Thymus (tissue), 11 donors: Measurements from ENCODE around the gene RRM1. TPM values are rescaled to one million over a fixed set of nuclear protein-coding genes. Genes with fewer than 3 reads are reported as not detected.
"Not testable (repeated sequence)": the region's sequence is repeated elsewhere in the genome, so short reads cannot be mapped to it uniquely, and the experiment has no call there.

Experiments
- DNase-seq, 9 donors: peaks; one replicate each; pipeline ENCODE4 v3.0.0-alpha.2; 2013; ENCODE audit warnings: low spot score in 9 of 9, low read depth in 6 of 9, missing footprints in 1 of 9
- H3K27ac ChIP-seq, 2 donors: one replicate each; pipeline ENCODE4 v1.5.1; 2013; ENCODE audit warnings: control low read depth in 1 of 2, low read depth in 1 of 2, low read length in 1 of 2, mild to moderate bottlenecking in 1 of 2, moderate library complexity in 1 of 2
- H3K27me3 ChIP-seq, 2 donors: one replicate each; pipeline ENCODE4 v1.5.1; 2013; ENCODE audit warnings: low read length in 1 of 2; ENCODE audit not compliant: control insufficient read depth in 2 of 2, insufficient read depth in 1 of 2
- H3K36me3 ChIP-seq, 2 donors: one replicate each; pipeline ENCODE4 v1.5.1; 2013; ENCODE audit warnings: low read length in 1 of 2, mild to moderate bottlenecking in 1 of 2, moderate library complexity in 1 of 2; ENCODE audit not compliant: control insufficient read depth in 2 of 2, insufficient read depth in 2 of 2
- H3K4me1 ChIP-seq, 2 donors: one replicate each; pipeline ENCODE4 v1.5.1; 2013; ENCODE audit warnings: low read length in 2 of 2; ENCODE audit not compliant: control insufficient read depth in 2 of 2, insufficient read depth in 2 of 2
- H3K4me3 ChIP-seq, 2 donors: one replicate each; pipeline ENCODE4 v1.5.1; 2013; ENCODE audit warnings: low read length in 2 of 2, control low read depth in 1 of 2, mild to moderate bottlenecking in 1 of 2
- H3K9me3 ChIP-seq, 2 donors: one replicate each; pipeline ENCODE4 v1.5.1; 2013; ENCODE audit warnings: low read length in 1 of 2, mild to moderate bottlenecking in 1 of 2; ENCODE audit not compliant: control insufficient read depth in 2 of 2, insufficient read depth in 1 of 2
- WGBS: extraction: QIAGEN DNeasy Blood & Tissue Kit; methylation state at CpG from one replicate; pipeline ENCODE4 v1.1.7; 2013; 5-methylcytosine and 5-hydroxymethylcytosine counted together
- polyA plus RNA-seq: library from polyadenylated mRNA; stranded (reverse); fragments of 200-250 nt; gene quantifications from one replicate; pipeline ENCODE4 v1.2.3, GENCODE V29; 2013
- total RNA-seq: library from RNA; stranded (reverse); fragments of 120-200 nt; gene quantifications from one replicate; pipeline ENCODE4 v1.2.4, GENCODE V29; 2013
- donor health status: healthy.

The RRM1 gene
- total and polyA plus RNA-seq, 2 donors = 16.5 to 109 TPM

- 61% methylated on average over 7 of the region's 7 CpGs for WGBS
Observed at GRCh38 chr11:4146070-4146771, 51.6 kb downstream of the RRM1 start.

GRCh38 chr11:4146772-4147098, 52.1 kb downstream of the RRM1 start:
- Histone ChIP-seq H3K4me3 (no peak overlapping the region), H3K4me1 (no peaks in the 10 kb centered on the region), H3K9me3 (no peaks in the 10 kb centered on the region), H3K27ac (no peak overlapping the region), H3K27me3 (no peaks in the 10 kb centered on the region), H3K36me3 (peaks cover 11% of the 10 kb centered on the region in 2 donors)
- WGBS = 97% methylated on average over 7 of the region's 7 CpGs
- no peak for DNase-seq

More at GRCh38 chr11:4146070-4146771, 51.6 kb downstream of the RRM1 start:
- Histone ChIP-seq H3K27ac (no peak overlapping the region), H3K36me3 (peaks cover 11 to 16% of the 10 kb centered on the region in 2 donors), H3K4me3 (no peak overlapping the region), H3K27me3 (no peaks in the 10 kb centered on the region), H3K9me3 (no peaks in the 10 kb centered on the region), H3K4me1 (no peaks in the 10 kb centered on the region)
- DNase-seq = no peak

GRCh38 chr11:4154503-4154902, 59.9 kb downstream of the RRM1 start:
- H3K4me1 ChIP-seq = no peaks in the 10 kb centered on the region
- H3K4me3 ChIP-seq = no peak overlapping the region
- H3K27me3 ChIP-seq = no peaks in the 10 kb centered on the region
- DNase-seq = no peak
- no peak overlapping the region for H3K27ac ChIP-seq
- no peaks in the 10 kb centered on the region for H3K9me3 ChIP-seq
- no peaks in the 10 kb centered on the region for H3K36me3 ChIP-seq

- Histone ChIP-seq H3K36me3 (no peaks in the 10 kb centered on the region), H3K4me3 (no peak overlapping the region), H3K27me3 (no peaks in the 10 kb centered on the region), H3K9me3 (no peaks in the 10 kb centered on the region), H3K27ac (no peak overlapping the region), H3K4me1 (no peaks in the 10 kb centered on the region)
- no peak for DNase-seq
Observed at GRCh38 chr11:4156571-4156970, 62.0 kb downstream of the RRM1 start.

- not testable (repeated sequence) for H3K27ac ChIP-seq, DNase-seq, H3K4me3 ChIP-seq, H3K36me3 ChIP-seq, H3K4me1 ChIP-seq, H3K9me3 ChIP-seq, H3K27me3 ChIP-seq
- 81% methylated on average over 1 of the region's 1 CpG for WGBS
Observed at GRCh38 chr11:4158818-4159217, 64.2 kb downstream of the RRM1 start.

GRCh38 chr11:4161305-4161704, 66.7 kb downstream of the RRM1 start:
- no peaks in the 10 kb centered on the region for H3K36me3 ChIP-seq
- WGBS = 86% methylated on average over 1 of the region's 1 CpG
- no peaks in the 10 kb centered on the region for H3K27me3 ChIP-seq
- H3K4me1 ChIP-seq = no peaks in the 10 kb centered on the region
- no peak overlapping the region for H3K4me3 ChIP-seq
- no peaks in the 10 kb centered on the region for H3K9me3 ChIP-seq
- DNase-seq = no peak
- H3K27ac ChIP-seq = no peak overlapping the region

GRCh38 chr11:4164884-4165590, 70.4 kb downstream of the RRM1 start:
- Histone ChIP-seq H3K27ac (no peak overlapping the region), H3K4me1 (no peaks in the 10 kb centered on the region), H3K9me3 (no peaks in the 10 kb centered on the region), H3K36me3 (no peaks in the 10 kb centered on the region), H3K27me3 (no peaks in the 10 kb centered on the region), H3K4me3 (no peak overlapping the region)
- WGBS = 94% methylated on average over 3 of the region's 3 CpGs
- no peak for DNase-seq

GRCh38 chr11:4167292-4167691, 72.7 kb downstream of the RRM1 start:
- Histone ChIP-seq H3K9me3 (no peaks in the 10 kb centered on the region), H3K27ac (no peak overlapping the region), H3K36me3 (no peaks in the 10 kb centered on the region), H3K4me3 (no peak overlapping the region), H3K27me3 (no peaks in the 10 kb centered on the region), H3K4me1 (no peaks in the 10 kb centered on the region)
- DNase-seq = no peak
- 98% methylated on average over 3 of the region's 3 CpGs for WGBS

GRCh38 chr11:4167758-4168157, 73.2 kb downstream of the RRM1 start:
- 81% methylated on average over 7 of the region's 7 CpGs for WGBS
- no peak overlapping the region for H3K4me3 ChIP-seq

More at GRCh38 chr11:4167758-4168157, 73.2 kb downstream of the RRM1 start:
- DNase-seq = no peak
- Histone ChIP-seq H3K9me3 (no peaks in the 10 kb centered on the region), H3K4me1 (no peaks in the 10 kb centered on the region), H3K27me3 (no peaks in the 10 kb centered on the region), H3K27ac (no peak overlapping the region), H3K36me3 (no peaks in the 10 kb centered on the region)
